Breast epithelium (tissue), 4 donors: ENCODE measurements around the gene PRKCD. TPM values are rescaled to one million over a fixed set of nuclear protein-coding genes. Genes with fewer than 3 reads are reported as not detected.
"Not testable (repeated sequence)": the region's sequence is repeated elsewhere in the genome, so short reads cannot be mapped to it uniquely, and the experiment has no call there.

ENCODE experiments used
- DNase-seq, 2 donors: peaks; one replicate each; pipeline ENCODE4 v3.0.0-alpha.2; 2019; ENCODE audit warnings: low spot score in 2 of 2
- H3K27ac ChIP-seq, 2 donors: fragments of 200-600 bp; sonication (generic) in 1 of 2; one replicate each; pipeline ENCODE4 v1.5.1; 2016 to 2019; ENCODE audit warnings: mild to moderate bottlenecking in 1 of 2
- H3K27me3 ChIP-seq, 2 donors: fragments of 200-600 bp; sonication (generic) in 1 of 2; one replicate each; pipeline versions ENCODE4 v1.5.1 to v1.6.0; 2017 to 2019; ENCODE audit warnings: control low read depth in 1 of 2, mild to moderate bottlenecking in 1 of 2
- H3K36me3 ChIP-seq: fragments of 200-600 bp; one replicate; pipeline ENCODE4 v1.5.1; 2019
- H3K4me1 ChIP-seq, 2 donors: fragments of 200-600 bp; sonication (generic); one replicate each; pipeline ENCODE4 v1.5.1; 2016 to 2019; ENCODE audit warnings: control low read depth in 1 of 2
- H3K4me3 ChIP-seq, 3 donors: fragments of 200-600 bp; sonication (generic); 1 replicate in 2 of 3; 2 replicates in 1 of 3; pipeline ENCODE4 v1.5.1; 2016 to 2019; ENCODE audit warnings: mild to moderate bottlenecking in 3 of 3, moderate library complexity in 2 of 3
- H3K9me3 ChIP-seq, 2 donors: fragments of 200-600 bp; sonication (generic) in 1 of 2; one replicate each; pipeline ENCODE4 v1.5.1; 2016 to 2019; ENCODE audit warnings: control low read depth in 1 of 2
- CTCF ChIP-seq, 3 donors: fragments of 450-650 bp; IDR thresholded peaks; one replicate each; pipeline ENCODE4 v1.5.1; 2016 to 2017; ENCODE audit warnings: antibody characterized with exemption in 3 of 3, mild to moderate bottlenecking in 3 of 3, moderate library complexity in 3 of 3
- POLR2A ChIP-seq: fragments of 450-650 bp; IDR thresholded peaks from one replicate; pipeline ENCODE4 v1.6.1; 2016; ENCODE audit warnings: antibody characterized with exemption, mild to moderate bottlenecking, moderate library complexity
- POLR2AphosphoS5 ChIP-seq, 3 donors: sonication (generic); formaldehyde crosslinking; IDR thresholded peaks; one replicate each; pipeline ENCODE4 v1.6.1; 2017; ENCODE audit warnings: antibody characterized with exemption in 3 of 3
- intact Hi-C: fragments of 100-400 bp; cut with DNase I; formaldehyde crosslinking; loops from one replicate; pipeline ENCODE4 v1.15.1; 2023; ENCODE audit warnings: low total_unique reads
- total RNA-seq, 3 donors: library from RNA; depleted of rRNA; stranded (reverse); fragments of >200 nt; gene quantifications; one replicate each; pipeline ENCODE4 v1.1.0, GENCODE V29; 2016

The PRKCD gene
- total RNA-seq, 3 donors from 2014 or later, result 14.0 to 36.8 (median 15.1) TPM

- intact Hi-C loops, result no loop called here
- no peaks in the 10 kb centered on the region for H3K4me1 ChIP-seq
- no peak overlapping the region for H3K4me3 ChIP-seq
- TF ChIP-seq POLR2AphosphoS5 (IDR thresholded peaks at IDR 0.05), result no peak
- no peak for TF ChIP-seq CTCF (IDR thresholded peaks at IDR 0.05)
- no peak for TF ChIP-seq POLR2A
- no peaks in the 10 kb centered on the region for H3K27me3 ChIP-seq
- H3K9me3 ChIP-seq, result no peaks in the 10 kb centered on the region
- peak overlapping the region in 1 of 2 donors; percentile 17 for H3K27ac ChIP-seq
- H3K36me3 ChIP-seq, result no peaks in the 10 kb centered on the region
- DNase-seq, result no peak
Measured at GRCh38 chr3:53147903-53148400, 13.1 kb upstream of the PRKCD start.

GRCh38 chr3:53149006-53149690 is 11.9 kb upstream of the PRKCD start:
- no peak for DNase-seq
- no peak overlapping the region for H3K4me3 ChIP-seq
- H3K9me3 ChIP-seq, result no peaks in the 10 kb centered on the region
- H3K27me3 ChIP-seq, result no peaks in the 10 kb centered on the region
- no peak overlapping the region for H3K27ac ChIP-seq
- peaks cover 0 to 8% of the 10 kb centered on the region in 2 donors for H3K4me1 ChIP-seq
- intact Hi-C loops, result no loop called here
- TF ChIP-seq POLR2A, result no peak
- no peak for TF ChIP-seq CTCF (IDR thresholded peaks at IDR 0.05)
- no peak for TF ChIP-seq POLR2AphosphoS5 (IDR thresholded peaks at IDR 0.05)
- H3K36me3 ChIP-seq, result no peaks in the 10 kb centered on the region

GRCh38 chr3:53149699-53150098 is 11.3 kb upstream of the PRKCD start:
- intact Hi-C loops, result no loop called here
- H3K9me3 ChIP-seq, result no peaks in the 10 kb centered on the region
- no peak overlapping the region for H3K4me3 ChIP-seq
- no peaks in the 10 kb centered on the region for H3K27me3 ChIP-seq
- H3K4me1 ChIP-seq, result peaks cover under 1 to 14% of the 10 kb centered on the region in 2 donors
- H3K36me3 ChIP-seq, result no peaks in the 10 kb centered on the region
- no peak for TF ChIP-seq POLR2A
- TF ChIP-seq CTCF (IDR thresholded peaks at IDR 0.05), result no peak
- TF ChIP-seq POLR2AphosphoS5 (IDR thresholded peaks at IDR 0.05), result no peak
- no peak for DNase-seq
- no peak overlapping the region for H3K27ac ChIP-seq

GRCh38 chr3:53150247-53151085 is 10.5 kb upstream of the PRKCD start:
- no peaks in the 10 kb centered on the region for H3K9me3 ChIP-seq
- no peak overlapping the region for H3K4me3 ChIP-seq
- peaks cover 5 to 21% of the 10 kb centered on the region in 2 donors for H3K4me1 ChIP-seq
- peak overlapping the region in 1 of 2 donors; percentile 21 for H3K27ac ChIP-seq
- intact Hi-C loops, result no loop called here
- no peaks in the 10 kb centered on the region for H3K27me3 ChIP-seq
- no peak for DNase-seq
- TF ChIP-seq CTCF (IDR thresholded peaks at IDR 0.05) (no peak), POLR2AphosphoS5 (IDR thresholded peaks at IDR 0.05) (no peak), POLR2A (no peak)
- no peaks in the 10 kb centered on the region for H3K36me3 ChIP-seq

GRCh38 chr3:53151086-53151438 is 9.9 kb upstream of the PRKCD start:
- DNase-seq, intact Hi-C loops, H3K4me3 ChIP-seq, H3K36me3 ChIP-seq, H3K27ac ChIP-seq, H3K27me3 ChIP-seq, H3K9me3 ChIP-seq: not testable (repeated sequence)
- H3K4me1 ChIP-seq, result peaks cover 5 to 24% of the 10 kb centered on the region in 2 donors
